Peyer's patch (tissue), 4 donors: ENCODE data around the gene CDC25C.

Experiments
- CTCF ChIP-seq, 6 experiments: fragments of 450-650 bp in 4 of 6; fragments of 200-600 bp in 2 of 6; sonication (generic) in 1 of 6; IDR thresholded peaks; one replicate each; pipeline ENCODE4 v1.5.1; 2017 to 2019; ENCODE audit warnings: antibody characterized with exemption in 6 of 6, mild to moderate bottlenecking in 3 of 6, moderate library complexity in 1 of 6
- POLR2A ChIP-seq, 2 donors: fragments of 450-650 bp; IDR thresholded peaks; one replicate each; pipeline ENCODE4 v1.5.1; 2017; ENCODE audit warnings: antibody characterized with exemption in 2 of 2, mild to moderate bottlenecking in 2 of 2, moderate library complexity in 2 of 2

- TF ChIP-seq CTCF (IDR thresholded peaks at IDR 0.05) (no peak), POLR2A (IDR thresholded peaks at IDR 0.05) (no peak)
These were observed 44.4 kb downstream of the CDC25C start for GRCh38 chr5:138287246-138287645.
